NCI-H1930 (cell line): Measurements from ENCODE around the gene KCNB1.

Experiments used
- DNase-seq, 2 experiments: peaks; one replicate each; lab custom pipeline; 2025; lab: John Stamatoyannopoulos, UW

KCNB1 gene

GRCh38 chr20:49469060-49469459, 13.4 kb downstream of the KCNB1 start:
- DNase-seq = no peak

GRCh38 chr20:49468412-49468811, 14.1 kb downstream of the KCNB1 start:
- DNase-seq = no peak

- no peak for DNase-seq
These were observed 16.2 kb downstream of the KCNB1 start for GRCh38 chr20:49466114-49466912.

GRCh38 chr20:49464556-49464955, 17.9 kb downstream of the KCNB1 start:
- no peak for DNase-seq

- no peak for DNase-seq
These were observed 19.8 kb downstream of the KCNB1 start for GRCh38 chr20:49462626-49463025.

GRCh38 chr20:49461894-49462620, 20.4 kb downstream of the KCNB1 start:
- no peak for DNase-seq

GRCh38 chr20:49460916-49461315, 21.6 kb downstream of the KCNB1 start:
- DNase-seq = no peak

- DNase-seq = no peak
These were observed 22.3 kb downstream of the KCNB1 start for GRCh38 chr20:49460131-49460530.

GRCh38 chr20:49459684-49460083, 22.8 kb downstream of the KCNB1 start:
- DNase-seq = no peak

GRCh38 chr20:49457444-49457843, 25.0 kb downstream of the KCNB1 start:
- DNase-seq = no peak

GRCh38 chr20:49456646-49457045, 25.8 kb downstream of the KCNB1 start:
- no peak for DNase-seq

GRCh38 chr20:49455691-49456090, 26.8 kb downstream of the KCNB1 start:
- no peak for DNase-seq

- DNase-seq = no peak
These were observed 30.4 kb downstream of the KCNB1 start for GRCh38 chr20:49452011-49452482.

- DNase-seq = no peak
These were observed 32.2 kb downstream of the KCNB1 start for GRCh38 chr20:49450281-49450721.

- no peak for DNase-seq
These were observed 33.6 kb downstream of the KCNB1 start for GRCh38 chr20:49448917-49449316.

- no peak for DNase-seq
These were observed 34.3 kb downstream of the KCNB1 start for GRCh38 chr20:49447946-49448809.

GRCh38 chr20:49447364-49447763, 35.1 kb downstream of the KCNB1 start:
- DNase-seq = no peak

GRCh38 chr20:49446808-49447207, 35.7 kb downstream of the KCNB1 start:
- no peak for DNase-seq

GRCh38 chr20:49446080-49446479, 36.4 kb downstream of the KCNB1 start:
- DNase-seq = no peak

GRCh38 chr20:49445176-49445575, 37.3 kb downstream of the KCNB1 start:
- DNase-seq = no peak

- DNase-seq = no peak
These were observed 37.9 kb downstream of the KCNB1 start for GRCh38 chr20:49444553-49444990.

GRCh38 chr20:49437057-49437456, 45.4 kb downstream of the KCNB1 start:
- DNase-seq = no peak
